Cardiac muscle cell (in vitro differentiated cells and primary cell): Measurements from ENCODE around the gene PLA1A. TPM values are rescaled to one million over a fixed set of nuclear protein-coding genes. Genes with fewer than 3 reads are reported as not detected.

Source experiments
- DNase-seq, 2 donors: peaks; one replicate each; pipeline versions ENCODE4 v3.0.0 to v3.0.0-alpha.2; 2010 to 2017; ENCODE audit warnings: low read depth in 1 of 2, low spot score in 1 of 2
- H3K27ac ChIP-seq: fragments of 200-600 bp; sonication (generic); 2 replicates; pipeline ENCODE4 v1.5.1; 2016
- H3K27me3 ChIP-seq: fragments of 200-600 bp; sonication (generic); 2 replicates; pipeline ENCODE4 v1.6.0; 2016; ENCODE audit warnings: control low read depth
- H3K36me3 ChIP-seq: fragments of 200-600 bp; sonication (generic); 2 replicates; pipeline ENCODE4 v1.5.1; 2016; ENCODE audit warnings: control low read depth
- H3K4me1 ChIP-seq: fragments of 200-600 bp; sonication (generic); 2 replicates; pipeline ENCODE4 v1.8.1; 2017; ENCODE audit warnings: low read depth, mild to moderate bottlenecking, mixed run types
- H3K4me3 ChIP-seq: fragments of 200-600 bp; sonication (generic); 2 replicates; pipeline ENCODE4 v1.5.1; 2016; ENCODE audit warnings: mild to moderate bottlenecking
- H3K9me3 ChIP-seq: fragments of 200-600 bp; sonication (generic); 2 replicates; pipeline ENCODE4 v1.5.1; 2017; ENCODE audit warnings: low read depth, mild to moderate bottlenecking, control low read depth
- polyA plus RNA-seq: library from polyadenylated mRNA; unstranded; fragments of >200 nt; fragmentation: Nextera tagmentation; extraction: Ambion mirVana; gene quantifications from 2 replicates; pipeline ENCODE4 v1.2.1, GENCODE V29; 2016
- total RNA-seq: library from RNA; depleted of rRNA; stranded (reverse); fragments of >200 nt; gene quantifications from 2 replicates; pipeline ENCODE4 v1.2.3, GENCODE V29; 2016
- TF ChIP-seq, protein P1 (sequence below): IDR thresholded peaks from 2 replicates; pipeline ENCODE4 v1.5.1; 2012; ENCODE audit warnings: low read depth, mild to moderate bottlenecking, low read length

The PLA1A gene
- total and polyA plus RNA-seq, 2 experiments from 2014 or later: 0.07 TPM; not detected in 1

DNA sequence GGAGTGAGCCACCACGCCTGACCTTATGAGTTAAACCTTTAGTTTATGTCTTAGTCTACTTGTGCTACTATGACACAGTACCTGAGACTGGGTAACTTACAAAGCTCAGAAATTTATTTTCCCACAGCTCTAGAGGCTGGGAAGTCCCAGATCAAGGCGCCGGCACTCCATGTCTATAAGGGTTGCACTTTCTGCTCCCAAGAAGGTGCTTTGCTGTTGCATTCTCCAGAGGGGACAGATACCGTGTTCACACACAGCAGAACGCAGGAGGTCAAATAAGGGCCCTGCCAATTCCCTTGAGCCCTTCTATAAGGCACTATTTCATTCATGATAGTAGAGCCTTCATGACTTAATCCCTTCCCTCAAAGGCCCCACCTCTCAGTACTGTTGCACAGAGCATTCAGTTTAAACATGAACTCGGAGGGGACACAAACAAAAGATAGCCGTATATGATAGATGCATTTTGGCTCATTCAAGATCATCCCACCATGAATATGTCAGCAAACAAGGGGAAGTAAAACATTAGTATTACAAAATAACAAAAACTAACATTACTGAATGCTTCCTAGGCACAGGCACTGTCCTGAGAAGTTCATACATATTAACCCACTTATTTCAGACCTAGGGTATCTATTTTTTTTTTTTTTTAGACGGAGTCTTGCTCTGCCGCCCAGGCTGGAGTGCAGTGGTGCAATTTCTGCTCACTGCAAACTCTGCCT lies 26.5 kb downstream of the PLA1A start:
- peaks cover 14% of the 10 kb centered on the region for H3K4me1 ChIP-seq
- no peak overlapping the region for H3K27ac ChIP-seq
- DNase-seq: no peak
- H3K27me3 ChIP-seq: no peaks in the 10 kb centered on the region
- no peaks in the 10 kb centered on the region for H3K36me3 ChIP-seq
- TF ChIP-seq, protein P1, sequence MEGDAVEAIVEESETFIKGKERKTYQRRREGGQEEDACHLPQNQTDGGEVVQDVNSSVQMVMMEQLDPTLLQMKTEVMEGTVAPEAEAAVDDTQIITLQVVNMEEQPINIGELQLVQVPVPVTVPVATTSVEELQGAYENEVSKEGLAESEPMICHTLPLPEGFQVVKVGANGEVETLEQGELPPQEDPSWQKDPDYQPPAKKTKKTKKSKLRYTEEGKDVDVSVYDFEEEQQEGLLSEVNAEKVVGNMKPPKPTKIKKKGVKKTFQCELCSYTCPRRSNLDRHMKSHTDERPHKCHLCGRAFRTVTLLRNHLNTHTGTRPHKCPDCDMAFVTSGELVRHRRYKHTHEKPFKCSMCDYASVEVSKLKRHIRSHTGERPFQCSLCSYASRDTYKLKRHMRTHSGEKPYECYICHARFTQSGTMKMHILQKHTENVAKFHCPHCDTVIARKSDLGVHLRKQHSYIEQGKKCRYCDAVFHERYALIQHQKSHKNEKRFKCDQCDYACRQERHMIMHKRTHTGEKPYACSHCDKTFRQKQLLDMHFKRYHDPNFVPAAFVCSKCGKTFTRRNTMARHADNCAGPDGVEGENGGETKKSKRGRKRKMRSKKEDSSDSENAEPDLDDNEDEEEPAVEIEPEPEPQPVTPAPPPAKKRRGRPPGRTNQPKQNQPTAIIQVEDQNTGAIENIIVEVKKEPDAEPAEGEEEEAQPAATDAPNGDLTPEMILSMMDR: no peak
- no peak overlapping the region for H3K4me3 ChIP-seq
- no peaks in the 10 kb centered on the region for H3K9me3 ChIP-seq

DNA sequence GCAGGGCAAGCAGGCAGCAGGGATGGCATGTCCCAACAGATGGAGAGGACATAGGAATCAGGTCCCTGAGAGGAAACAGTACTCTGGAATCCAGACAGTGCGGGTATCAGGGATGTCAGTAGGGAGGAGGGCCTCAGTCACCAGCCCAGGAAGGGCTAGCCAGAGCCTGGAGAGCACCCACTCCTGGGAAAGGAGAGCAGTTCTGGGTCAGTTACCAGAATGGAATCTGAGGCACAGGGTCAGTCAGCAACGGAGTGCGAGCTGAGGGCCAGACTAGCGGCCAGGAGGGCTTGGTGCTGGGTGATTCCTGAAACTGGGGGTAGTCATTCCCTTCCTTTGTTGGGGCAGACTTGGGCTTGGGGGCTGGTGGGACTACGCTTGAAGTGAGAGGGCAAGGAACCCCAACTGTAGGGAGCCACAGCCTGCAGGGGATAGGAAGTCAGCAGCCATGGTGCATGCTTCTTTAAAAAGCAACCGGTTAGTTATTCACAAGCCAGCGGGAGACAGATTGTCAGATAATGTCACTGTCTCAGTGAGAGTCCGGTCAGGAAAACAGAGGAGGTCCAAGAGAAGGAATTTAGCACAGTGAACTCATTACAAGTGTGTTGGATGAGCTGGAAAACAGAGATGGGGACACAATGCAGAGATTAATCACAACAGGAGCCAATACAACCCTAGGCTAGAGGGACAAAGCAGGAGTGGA lies 27.9 kb downstream of the PLA1A start:
- no peak for DNase-seq
- TF ChIP-seq, protein P1: no peak

DNA sequence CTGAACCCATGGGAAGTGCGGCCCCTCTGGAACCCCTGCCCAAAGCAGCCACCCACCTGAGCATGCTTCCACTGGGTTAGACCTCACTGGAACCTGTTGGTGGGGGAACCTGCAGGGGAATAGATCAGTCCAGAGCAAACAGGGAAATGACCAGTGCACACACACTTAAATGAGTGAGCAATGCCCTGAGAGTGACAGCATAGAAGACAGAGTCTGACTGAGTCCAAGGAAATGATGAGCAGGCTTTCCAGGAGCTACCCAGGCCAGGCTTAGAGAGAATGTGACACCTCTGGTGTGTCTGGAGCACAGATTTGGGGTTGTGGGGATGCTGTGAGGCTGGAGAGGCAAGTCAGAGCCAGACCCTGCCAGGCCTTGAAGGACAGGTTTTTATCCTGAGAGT lies 28.5 kb downstream of the PLA1A start:
- Histone ChIP-seq H3K9me3 (no peaks in the 10 kb centered on the region), H3K36me3 (no peaks in the 10 kb centered on the region), H3K4me3 (no peak overlapping the region), H3K27me3 (no peaks in the 10 kb centered on the region), H3K4me1 (peaks cover 8% of the 10 kb centered on the region), H3K27ac (peak overlapping the region; percentile 33)
- TF ChIP-seq, protein P1: no peak
- DNase-seq: no peak

More for the DNA sequence above, 27.9 kb downstream of the PLA1A start:
- H3K4me1 ChIP-seq: peaks cover 13% of the 10 kb centered on the region
- no peak overlapping the region for H3K4me3 ChIP-seq
- no peaks in the 10 kb centered on the region for H3K36me3 ChIP-seq
- no peaks in the 10 kb centered on the region for H3K27me3 ChIP-seq
- H3K9me3 ChIP-seq: no peaks in the 10 kb centered on the region
- H3K27ac ChIP-seq: peak overlapping the region; percentile 33

DNA sequence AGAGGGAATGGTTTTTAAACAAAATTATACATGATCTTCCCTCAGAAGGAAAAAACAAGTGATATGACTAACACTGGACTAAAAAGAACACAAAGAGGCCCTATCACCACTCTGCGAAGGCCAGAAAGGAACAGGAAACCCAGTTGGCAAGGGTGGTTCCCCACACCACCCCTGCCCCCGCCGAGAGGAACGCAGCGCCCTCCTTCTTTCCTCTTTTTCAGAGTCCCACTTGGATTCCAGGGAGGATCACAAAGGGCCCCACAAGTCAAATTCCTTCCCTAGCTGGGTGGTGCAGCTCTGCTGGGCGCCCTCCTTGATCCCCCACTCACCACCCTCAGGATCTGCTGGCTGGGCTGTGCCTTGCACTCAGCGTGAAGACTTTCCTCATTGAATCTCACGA lies 29.8 kb downstream of the PLA1A start:
- Histone ChIP-seq H3K9me3 (no peaks in the 10 kb centered on the region), H3K36me3 (no peaks in the 10 kb centered on the region), H3K4me1 (peaks cover 11% of the 10 kb centered on the region), H3K27me3 (no peaks in the 10 kb centered on the region), H3K27ac (no peak overlapping the region), H3K4me3 (no peak overlapping the region)
- DNase-seq: peak in 1 of 2 donors; percentile 49
- TF ChIP-seq, protein P1: no peak

DNA sequence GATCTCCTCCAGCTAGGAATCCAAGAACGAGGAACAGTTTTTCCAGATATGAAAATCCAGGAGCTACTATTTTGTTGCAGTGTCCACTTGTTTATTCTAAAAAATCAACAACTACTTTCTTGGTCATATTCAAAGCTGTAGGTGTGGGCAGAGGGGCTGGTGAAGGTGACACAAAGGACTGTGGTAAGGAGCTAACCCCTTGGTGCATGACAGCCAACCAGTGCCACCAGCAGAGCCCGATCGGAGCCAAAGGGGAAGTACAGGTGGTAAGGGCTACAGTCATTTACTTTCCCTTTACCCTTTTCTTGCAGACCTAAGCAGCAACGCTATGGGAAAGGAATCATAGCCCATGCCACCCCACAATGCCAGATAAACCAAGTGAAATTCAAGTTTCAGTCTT lies 30.7 kb downstream of the PLA1A start:
- H3K4me1 ChIP-seq: peaks cover 15% of the 10 kb centered on the region
- TF ChIP-seq, protein P1: no peak
- no peak overlapping the region for H3K4me3 ChIP-seq
- H3K27me3 ChIP-seq: no peaks in the 10 kb centered on the region
- no peak overlapping the region for H3K27ac ChIP-seq
- H3K36me3 ChIP-seq: no peaks in the 10 kb centered on the region
- DNase-seq: no peak
- H3K9me3 ChIP-seq: no peaks in the 10 kb centered on the region
